Adrenal gland (tissue), 12 donors: Measurements from ENCODE around the gene LLGL2. TPM values are rescaled to one million over a fixed set of nuclear protein-coding genes. Genes with fewer than 3 reads are reported as not detected.

ENCODE experiments used
- DNase-seq, 7 donors: peaks; one replicate each; pipeline ENCODE4 v3.0.0-alpha.2; 2019 to 2020
- H3K27ac ChIP-seq, 5 donors: fragments of 200-600 bp; sonication (generic) in 4 of 5; 1 replicate in 3 of 5; 2 replicates in 2 of 5; pipeline versions ENCODE4 v1.5.1 to v1.8.0; 2016 to 2020; ENCODE audit warnings: mild to moderate bottlenecking in 1 of 5
- H3K27me3 ChIP-seq: fragments of 200-600 bp; 2 replicates; pipeline ENCODE4 v1.8.0; 2021
- H3K36me3 ChIP-seq, 2 donors: fragments of 200-600 bp; replicated peaks in 1 of 2; 1 replicate in 1 of 2; 2 replicates in 1 of 2; pipeline versions ENCODE4 v1.5.1 to v1.8.0; 2018 to 2022
- H3K4me1 ChIP-seq, 2 donors: fragments of 200-600 bp; replicated peaks in 1 of 2; 1 replicate in 1 of 2; 2 replicates in 1 of 2; pipeline versions ENCODE4 v1.5.1 to v1.8.0; 2018 to 2021
- H3K4me3 ChIP-seq, 4 donors: fragments of 200-600 bp; sonication (generic) in 3 of 4; one replicate each; pipeline ENCODE4 v1.5.1; 2016 to 2018
- H3K9me3 ChIP-seq, 3 donors: fragments of 200-600 bp; sonication (generic) in 1 of 3; replicated peaks in 1 of 3; 1 replicate in 2 of 3; 2 replicates in 1 of 3; pipeline versions ENCODE4 v1.5.1 to v1.8.0; 2016 to 2021
- CTCF ChIP-seq, 6 experiments: fragments of 450-650 bp in 4 of 6; fragments of 200-600 bp in 2 of 6; sonication (generic) in 1 of 6; IDR thresholded peaks; 1 replicate in 5 of 6; 2 replicates in 1 of 6; pipeline versions ENCODE4 v1.5.1 to v1.8.0; 2016 to 2021; ENCODE audit warnings: antibody characterized with exemption in 6 of 6, mild to moderate bottlenecking in 2 of 6, moderate library complexity in 1 of 6
- POLR2A ChIP-seq, 2 donors: fragments of 450-650 bp; IDR thresholded peaks; one replicate each; pipeline ENCODE4 v1.6.1; 2017; ENCODE audit warnings: antibody characterized with exemption in 2 of 2, mild to moderate bottlenecking in 2 of 2, moderate library complexity in 1 of 2
- WGBS, 4 donors: extraction: QIAGEN DNeasy Blood & Tissue Kit in 2 of 4; methylation state at CpG; one replicate each; pipeline versions ENCODE4 v1.1.5 to v1.1.7; 2013 to 2017; 5-methylcytosine and 5-hydroxymethylcytosine counted together
- intact Hi-C, 2 donors: fragments of 100-400 bp; cut with DNase I; formaldehyde crosslinking; loops; one replicate each; pipeline versions ENCODE4 v1.14.1 to v1.15.0; 2022 to 2023
- polyA plus RNA-seq, 3 donors: library from polyadenylated mRNA; stranded (reverse); fragments of 200-250 nt in 2 of 3; fragments of 350-450 nt in 1 of 3; fragmentation: Illumina TruSeq in 1 of 3; extraction: RNeasy Lipid Tissue Mini Kit (QIAGEN cat#74804) in 1 of 3; gene quantifications; one replicate each; pipeline ENCODE4 v1.2.3, GENCODE V29; 2013 to 2014
- total RNA-seq, 9 donors: library from RNA; depleted of rRNA in 4 of 9; stranded (reverse); fragments of >200 nt in 4 of 9; fragments of 120-200 nt in 1 of 9; fragmentation: NEBNext Ultra II Directional in 1 of 9; extraction: Animal tissue kit (Norgen Biotek cat#: 25700) in 1 of 9; gene quantifications; one replicate each; pipeline versions ENCODE4 v1.1.0 to v1.2.4, GENCODE V29; 2013 to 2023
- donor health status: healthy with polysubstance abuse.
- donor health status: Bipolar disorder and iron deficiency.
- donor health status: DM: yes; HTN: yes; CAD: no.
- donor health status: DM: no; HTN: no; CAD: no.
- donor health status: DM: no; HTN: no; CAD: no.
- donor health status: DM: yes; HTN: yes; CAD: no.

The LLGL2 gene
- total and polyA plus RNA-seq, 12 donors: 1.2 to 90.3 (median 23.8) TPM

GRCh38 chr17:75572713-75573539 is 47.4 kb downstream of the LLGL2 start:
- Histone ChIP-seq H3K27ac (no peak overlapping the region), H3K4me1 (no peaks in the 10 kb centered on the region), H3K36me3 (no peaks in the 10 kb centered on the region), H3K4me3 (no peak overlapping the region), H3K9me3 (no peaks in the 10 kb centered on the region), H3K27me3 (no peaks in the 10 kb centered on the region)
- DNase-seq: no peak
- TF ChIP-seq CTCF (IDR thresholded peaks at IDR 0.05) (no peak), POLR2A (IDR thresholded peaks at IDR 0.05) (no peak)
- WGBS, 4 donors: 91 to 96% (median 95%) methylated on average over 22 to 39 of the region's 39 CpGs
- intact Hi-C loops: no loop called here

GRCh38 chr17:75573540-75573957 is 48.1 kb downstream of the LLGL2 start:
- H3K27ac ChIP-seq: no peak overlapping the region
- H3K36me3 ChIP-seq: no peaks in the 10 kb centered on the region
- no peaks in the 10 kb centered on the region for H3K9me3 ChIP-seq
- intact Hi-C loops: no loop called here
- 82 to 94% (median 93%) methylated on average over 4 to 16 of the region's 16 CpGs; no CpG with 5 or more reads in 1 of the 4 donors for WGBS, 4 donors
- H3K4me1 ChIP-seq: peaks cover 0 to 1% of the 10 kb centered on the region in 2 donors
- TF ChIP-seq POLR2A (IDR thresholded peaks at IDR 0.05) (no peak), CTCF (IDR thresholded peaks at IDR 0.05) (no peak)
- no peaks in the 10 kb centered on the region for H3K27me3 ChIP-seq
- H3K4me3 ChIP-seq: no peak overlapping the region
- no peak for DNase-seq

- Histone ChIP-seq H3K4me3 (no peak overlapping the region), H3K9me3 (no peaks in the 10 kb centered on the region), H3K36me3 (no peaks in the 10 kb centered on the region), H3K27me3 (no peaks in the 10 kb centered on the region), H3K4me1 (peaks cover 0 to 6% of the 10 kb centered on the region in 2 donors), H3K27ac (no peak overlapping the region)
- intact Hi-C loops: no loop called here
- TF ChIP-seq CTCF (IDR thresholded peaks at IDR 0.05) (no peak), POLR2A (IDR thresholded peaks at IDR 0.05) (no peak)
- DNase-seq: no peak
- WGBS, 4 donors: 92 to 98% (median 95%) methylated on average over 9 to 13 of the region's 13 CpGs
Observed at GRCh38 chr17:75573994-75574393, 48.5 kb downstream of the LLGL2 start.

GRCh38 chr17:75574404-75575036 is 49.0 kb downstream of the LLGL2 start:
- 85 to 92% (median 90%) methylated on average over 8 to 29 of the region's 29 CpGs for WGBS, 4 donors
- no peak for DNase-seq
- Histone ChIP-seq H3K4me3 (no peak overlapping the region), H3K36me3 (no peaks in the 10 kb centered on the region), H3K9me3 (no peaks in the 10 kb centered on the region), H3K27me3 (no peaks in the 10 kb centered on the region), H3K27ac (no peak overlapping the region), H3K4me1 (peaks cover 0 to 8% of the 10 kb centered on the region in 2 donors)
- intact Hi-C loops: no loop called here
- TF ChIP-seq CTCF (IDR thresholded peaks at IDR 0.05) (no peak), POLR2A (IDR thresholded peaks at IDR 0.05) (no peak)
